H1 (cell line): Measurements from ENCODE around the gene TLR7. TPM values are rescaled to one million over a fixed set of nuclear protein-coding genes. Genes with fewer than 3 reads are reported as not detected.

Experiments used
- HDAC2 ChIP-seq, 2 experiments: fragments of 300-600 bp in 1 of 2; sonication (generic) in 1 of 2; IDR thresholded peaks; 2 replicates each; pipeline ENCODE4 v1.6.1; 2011 to 2012; ENCODE audit warnings: low read depth in 2 of 2, low read length in 2 of 2, mild to moderate bottlenecking in 2 of 2, moderate library complexity in 2 of 2, borderline replicate concordance in 1 of 2, inconsistent platforms in 1 of 2
- MAX ChIP-seq: IDR thresholded peaks from 2 replicates; pipeline ENCODE4 v1.6.1; 2012; ENCODE audit warnings: inconsistent platforms
- polyA plus RNA-seq, 7 experiments: library from polyadenylated mRNA; depleted of rRNA in 3 of 7; stranded (reverse) in 5 of 7; unstranded in 2 of 7; fragments of >200 nt in 5 of 7; fragments of 200-250 nt in 2 of 7; gene quantifications; 1 replicate in 5 of 7; 2 replicates in 1 of 7; 4 replicates in 1 of 7; pipeline versions ENCODE4 v1.2.1 to v1.2.3, GENCODE V29; 2011 to 2013; ENCODE audit warnings: missing spikeins in 2 of 7, mixed read lengths in 2 of 7
- total RNA-seq: library from RNA; stranded (reverse); fragmentation: NEBNext Ultra II Directional; extraction: Animal tissue kit (Norgen Biotek cat#: 25700); gene quantifications from 2 replicates; pipeline ENCODE4 v1.2.1, GENCODE V29; 2021

TLR7 gene
- total and polyA plus RNA-seq, 2 of the 8 experiments (the other 6 are each of a cell fraction or from before 2014, with no cell fraction given), result 0.02 TPM; not detected in 1

DNA sequence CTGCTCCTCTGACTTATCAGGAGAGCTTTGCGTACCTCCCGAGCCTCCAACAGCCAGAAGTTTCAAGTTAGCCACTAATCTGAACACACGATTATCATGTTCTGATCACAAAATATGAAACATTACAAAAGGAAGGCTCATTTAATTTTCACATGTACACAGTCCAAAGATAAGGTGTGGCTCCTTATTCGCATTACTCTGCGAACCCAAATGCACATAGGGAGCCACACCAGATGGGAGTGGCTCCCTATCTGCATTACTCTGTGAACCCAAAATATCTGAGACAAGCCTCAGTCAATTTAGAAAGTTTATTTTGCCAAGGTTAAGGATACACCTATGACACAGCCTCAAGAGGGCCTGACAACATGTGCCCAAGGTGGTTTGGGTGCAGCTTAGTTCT is 68.0 kb downstream of the TLR7 start (continued):
- TF ChIP-seq HDAC2 (IDR thresholded peaks at IDR 0.05; ENCODE audit: borderline replicate concordance in 1 of 2, low read depth in 2 of 2, low read length in 2 of 2) (no peak), MAX (no peak)
